Epidermal melanocyte (primary cell): Measurements from ENCODE around the gene FNDC3B.
"Not testable (repeated sequence)": the region's sequence is repeated elsewhere in the genome, so short reads cannot be mapped to it uniquely, and the experiment has no call there.

Source experiments
- DNase-seq: peaks from one replicate; pipeline ENCODE4 v3.0.0; 2011; ENCODE audit warnings: low spot score; ENCODE audit not compliant: insufficient read length

The FNDC3B gene

DNA sequence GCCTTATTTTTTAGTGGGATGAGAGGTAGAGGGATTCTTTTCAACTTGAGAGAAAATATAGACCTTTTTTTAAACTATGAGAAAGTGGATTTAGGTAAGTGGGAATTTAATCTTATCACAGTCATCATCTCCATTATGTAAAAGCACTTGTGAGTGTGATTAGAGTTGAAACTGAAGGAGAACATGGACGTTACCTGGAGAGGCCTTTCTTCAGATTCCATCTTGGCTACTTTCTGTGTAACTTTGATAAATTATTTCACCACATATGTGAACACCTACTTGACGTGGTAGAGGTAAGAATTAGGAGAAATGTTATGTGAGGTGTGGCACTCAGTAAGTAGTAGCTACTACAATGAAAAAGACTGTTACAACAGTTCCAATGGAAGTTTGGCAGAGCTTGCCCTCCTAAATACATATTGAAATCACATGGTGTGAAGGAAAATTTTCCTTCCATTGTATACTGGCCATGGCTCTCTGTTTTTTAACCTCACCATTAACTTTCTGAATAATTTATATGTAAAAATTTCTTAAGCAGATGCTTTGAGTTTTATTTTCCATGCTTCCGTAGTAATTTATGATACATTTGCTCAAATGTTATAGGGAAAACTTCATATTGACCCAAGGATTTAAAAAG lies 193.3 kb downstream of the FNDC3B start:
- no peak for DNase-seq

DNA sequence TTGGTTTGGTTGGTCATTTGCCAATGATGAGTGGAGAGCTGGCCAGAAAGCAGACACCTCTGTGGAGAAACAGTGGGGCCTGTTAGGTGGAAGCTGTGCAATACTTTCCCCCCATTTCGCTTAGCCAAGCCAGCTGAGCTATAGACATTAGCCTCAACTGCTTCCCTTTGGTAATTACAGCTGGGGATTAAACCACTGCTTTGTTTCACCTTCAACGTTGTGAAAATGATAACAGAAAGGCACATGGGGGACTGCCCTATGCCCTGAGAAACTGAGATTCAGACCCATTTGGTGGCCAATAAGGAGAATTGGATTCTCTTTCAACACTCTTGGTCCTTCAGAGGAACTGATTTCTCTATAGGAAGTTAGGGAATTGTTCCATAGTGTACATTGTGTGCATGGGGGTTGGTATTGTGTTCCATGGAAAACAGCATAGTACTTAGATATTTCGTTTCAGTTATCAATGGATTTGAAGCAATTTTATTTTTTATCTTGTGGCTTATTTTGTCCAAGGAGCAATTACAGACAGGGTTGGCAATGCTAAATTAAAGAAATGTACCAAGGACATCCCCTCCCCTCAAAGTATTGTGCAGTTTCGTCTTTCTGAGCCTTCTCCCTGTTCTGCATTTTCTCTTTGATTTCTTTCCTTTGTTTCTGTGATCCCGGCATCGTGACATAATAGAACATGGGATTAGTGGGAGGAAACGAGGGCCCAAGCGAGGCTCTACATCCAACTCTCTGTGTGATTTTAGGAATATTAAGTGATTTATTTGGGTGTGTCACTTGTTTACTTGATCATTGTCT lies 194.3 kb downstream of the FNDC3B start:
- DNase-seq = no peak

DNA sequence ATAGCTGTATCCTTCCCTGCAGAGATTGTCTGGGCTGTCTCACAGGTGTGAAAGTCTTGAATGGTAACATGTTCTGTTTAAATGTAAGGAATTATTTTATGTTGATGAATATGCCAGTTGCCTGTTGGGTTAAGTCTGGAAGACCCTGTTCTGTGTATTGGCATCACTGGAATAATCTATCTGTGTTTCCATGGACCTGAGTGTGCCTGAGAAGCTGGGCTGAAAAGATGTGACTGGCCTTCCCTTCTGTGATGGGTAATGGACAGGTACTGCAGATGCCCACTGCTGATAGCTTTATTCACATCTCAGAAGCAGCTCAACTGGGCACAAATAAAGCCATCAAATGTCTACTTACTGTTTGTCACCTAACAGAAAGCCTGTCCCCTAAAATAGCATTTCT lies 196.3 kb downstream of the FNDC3B start:
- DNase-seq = no peak

DNA sequence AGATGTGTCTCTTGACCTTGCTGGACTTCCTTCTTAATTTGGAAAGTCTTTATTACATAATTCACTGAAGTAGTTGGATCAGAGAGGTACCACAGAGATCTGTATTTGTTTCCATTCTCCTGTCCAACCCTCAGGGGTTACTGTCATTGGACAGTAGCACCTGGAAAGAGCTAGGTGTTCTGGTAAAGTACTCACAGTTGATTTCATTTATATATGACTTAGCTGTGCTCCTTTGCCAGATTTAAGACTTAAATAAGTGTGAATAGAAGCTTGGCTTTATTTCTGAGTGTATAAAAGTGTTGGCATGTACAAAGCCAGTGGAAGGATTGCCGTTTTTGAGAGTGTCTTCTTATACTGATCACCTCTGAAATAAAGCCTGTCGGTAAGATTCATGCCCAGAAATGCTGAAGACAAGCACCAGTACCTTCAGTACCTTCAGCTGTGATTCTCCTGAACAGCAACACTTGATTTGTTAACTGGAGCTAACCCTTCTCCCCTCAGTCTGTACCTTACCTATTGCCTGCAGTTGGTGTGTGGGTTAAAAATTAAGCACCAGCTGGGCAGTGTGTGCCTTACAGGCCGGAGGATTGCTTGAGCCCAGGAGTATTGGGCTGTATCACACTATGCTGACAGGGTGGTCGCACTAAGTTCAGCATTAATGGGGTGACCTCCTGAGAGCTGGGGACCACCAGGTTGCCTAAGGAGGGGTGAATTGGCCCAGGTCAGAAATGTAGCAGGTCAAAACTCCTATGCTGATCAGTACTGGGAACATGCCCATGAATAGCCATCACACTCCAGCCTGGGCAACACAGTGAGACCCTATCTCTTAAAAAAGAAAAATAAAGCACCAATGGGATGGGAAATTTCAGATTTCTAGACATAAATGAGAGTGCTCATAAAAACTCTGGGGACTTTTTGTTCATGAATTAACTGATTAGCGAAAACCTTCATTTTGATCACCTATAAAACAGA lies 197.7 kb downstream of the FNDC3B start:
- DNase-seq = no peak

DNA sequence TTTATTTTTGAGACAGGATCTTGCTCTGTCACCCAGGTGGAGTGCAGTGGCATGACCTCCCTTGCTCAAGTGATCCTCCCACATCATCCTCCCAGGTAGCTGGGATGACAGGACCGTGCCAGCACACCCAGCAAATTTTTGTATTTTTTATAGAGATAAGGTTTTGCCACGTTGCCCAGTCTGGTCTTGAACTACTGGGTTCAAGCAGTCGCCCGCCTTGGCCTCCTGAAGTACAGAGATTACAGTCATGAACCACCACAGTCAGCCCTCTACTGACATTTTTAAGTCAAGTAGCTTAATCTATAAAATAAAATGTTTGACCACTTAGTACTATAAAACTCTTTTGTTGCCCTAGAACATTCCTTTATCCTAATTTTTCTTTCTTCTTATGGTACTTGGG lies 198.8 kb downstream of the FNDC3B start:
- no peak for DNase-seq

DNA sequence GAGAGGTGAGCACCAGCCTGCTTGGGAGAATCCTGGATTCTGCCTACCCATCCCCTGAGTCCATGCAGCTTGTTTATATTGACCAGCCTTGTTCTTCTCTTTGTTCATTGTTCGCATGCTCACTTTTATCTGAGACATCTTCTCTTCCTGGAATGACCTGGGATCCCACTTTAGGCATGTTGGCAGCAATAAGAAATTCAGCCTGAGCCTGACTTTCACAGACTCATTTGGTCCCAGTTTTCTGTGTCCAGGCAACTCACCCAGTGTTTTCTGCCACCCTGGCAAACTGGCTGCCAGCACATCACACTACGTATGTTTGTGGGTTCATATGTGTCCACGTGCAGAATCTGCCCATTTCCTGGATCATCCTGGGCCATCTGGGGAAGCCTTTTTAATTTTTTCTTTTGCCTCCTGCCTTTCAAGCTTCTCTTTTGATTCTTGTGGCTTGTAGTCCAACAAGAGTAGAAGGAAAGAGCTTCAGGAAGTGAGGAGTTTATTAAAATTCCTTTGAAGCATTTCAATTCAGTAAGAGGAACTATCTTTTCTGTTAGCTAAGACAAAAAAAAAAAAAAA lies 199.9 kb downstream of the FNDC3B start:
- DNase-seq = no peak

DNA sequence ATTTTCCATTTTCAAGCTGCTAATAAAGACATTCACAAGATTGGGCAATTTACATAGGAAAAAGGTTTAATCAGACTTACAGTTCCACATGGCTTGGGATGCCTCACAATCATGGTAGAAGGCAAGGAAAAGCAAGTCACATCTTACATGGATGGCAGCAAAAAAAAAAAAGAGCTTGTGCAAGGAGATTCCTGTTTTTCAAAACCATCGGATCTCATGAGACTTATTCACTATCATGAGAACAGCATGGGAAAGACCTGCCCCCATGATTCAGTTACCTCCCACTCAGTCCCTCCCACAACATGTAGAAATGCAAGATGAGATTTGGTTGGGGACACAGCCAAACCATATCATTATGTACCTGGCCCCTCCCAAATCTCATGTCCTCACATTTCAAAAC lies 202.0 kb downstream of the FNDC3B start:
- DNase-seq = no peak

DNA sequence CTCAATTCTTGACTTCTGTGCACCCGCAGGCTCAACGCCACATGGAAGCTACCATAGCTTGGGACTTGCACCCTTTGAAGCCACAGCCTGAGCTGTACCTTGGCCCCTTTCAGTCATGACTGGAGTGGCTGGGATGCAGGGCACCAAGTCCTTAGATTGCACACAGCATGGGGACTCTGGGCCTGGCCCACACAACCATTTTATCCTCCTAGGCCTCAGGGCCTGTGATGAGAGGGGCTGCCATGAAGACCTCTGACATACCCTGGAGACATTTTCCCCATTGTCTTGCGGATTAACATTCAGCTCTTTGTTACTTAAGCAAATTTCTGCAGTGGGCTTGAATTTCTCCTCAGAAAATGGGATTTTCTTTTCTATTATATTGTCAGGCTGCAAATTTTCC lies 203.1 kb downstream of the FNDC3B start:
- not testable (repeated sequence) for DNase-seq

DNA sequence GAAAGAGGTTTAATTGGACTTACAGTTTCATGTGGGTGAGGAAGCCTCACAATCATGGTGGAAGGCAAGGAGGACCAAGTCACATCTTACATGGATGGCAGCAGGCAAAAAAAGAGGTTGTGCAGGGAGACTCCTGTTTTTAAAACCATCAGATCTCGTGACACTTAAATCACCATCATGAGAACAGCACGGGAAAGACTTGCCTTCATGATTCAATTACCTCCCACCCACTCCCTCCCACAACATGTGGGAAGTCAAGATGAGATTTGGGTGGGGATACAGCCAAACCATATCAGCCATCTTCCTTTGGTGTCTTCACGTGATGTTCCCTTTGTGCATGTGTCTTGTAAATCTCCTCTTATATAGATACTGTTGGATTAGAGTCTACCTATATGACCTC lies 204.0 kb downstream of the FNDC3B start:
- not testable (repeated sequence) for DNase-seq

DNA sequence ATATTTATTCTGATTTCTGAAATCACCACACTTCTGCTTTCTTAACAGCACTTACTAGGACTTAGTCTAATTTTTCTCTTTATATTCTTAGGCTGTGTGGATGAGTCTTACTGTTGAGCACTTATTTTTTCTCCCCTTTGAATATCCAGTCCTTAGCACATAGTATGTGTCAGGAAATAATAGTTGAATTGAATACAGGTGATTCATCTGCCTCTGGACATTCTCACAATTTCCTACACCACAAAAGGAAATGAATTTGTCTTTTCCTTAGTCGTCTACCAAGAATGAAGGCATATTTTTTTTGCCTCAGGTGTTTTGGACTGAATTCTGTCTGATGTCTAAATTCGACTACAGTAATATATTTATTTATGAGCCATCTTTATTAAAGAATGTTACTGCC lies 204.6 kb downstream of the FNDC3B start:
- DNase-seq = no peak

DNA sequence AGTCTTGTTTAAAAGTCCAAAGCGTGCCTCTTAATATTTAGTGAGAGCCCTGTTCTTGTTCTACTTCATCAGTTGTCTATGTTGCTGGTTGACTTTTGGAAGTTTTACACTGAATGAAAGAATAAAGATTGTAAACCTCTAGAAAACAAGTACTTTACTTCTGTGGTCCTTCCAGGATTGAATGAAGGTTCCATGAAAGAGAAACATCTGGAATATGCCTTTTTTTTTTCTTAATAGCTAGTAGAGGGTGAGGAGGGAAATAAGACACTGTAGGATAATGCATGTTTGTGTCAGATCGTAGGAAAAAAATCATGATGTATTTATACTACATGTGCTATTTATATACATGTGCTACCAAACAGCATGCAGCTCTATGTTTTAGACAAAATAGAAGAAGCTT lies 205.9 kb downstream of the FNDC3B start:
- no peak for DNase-seq

DNA sequence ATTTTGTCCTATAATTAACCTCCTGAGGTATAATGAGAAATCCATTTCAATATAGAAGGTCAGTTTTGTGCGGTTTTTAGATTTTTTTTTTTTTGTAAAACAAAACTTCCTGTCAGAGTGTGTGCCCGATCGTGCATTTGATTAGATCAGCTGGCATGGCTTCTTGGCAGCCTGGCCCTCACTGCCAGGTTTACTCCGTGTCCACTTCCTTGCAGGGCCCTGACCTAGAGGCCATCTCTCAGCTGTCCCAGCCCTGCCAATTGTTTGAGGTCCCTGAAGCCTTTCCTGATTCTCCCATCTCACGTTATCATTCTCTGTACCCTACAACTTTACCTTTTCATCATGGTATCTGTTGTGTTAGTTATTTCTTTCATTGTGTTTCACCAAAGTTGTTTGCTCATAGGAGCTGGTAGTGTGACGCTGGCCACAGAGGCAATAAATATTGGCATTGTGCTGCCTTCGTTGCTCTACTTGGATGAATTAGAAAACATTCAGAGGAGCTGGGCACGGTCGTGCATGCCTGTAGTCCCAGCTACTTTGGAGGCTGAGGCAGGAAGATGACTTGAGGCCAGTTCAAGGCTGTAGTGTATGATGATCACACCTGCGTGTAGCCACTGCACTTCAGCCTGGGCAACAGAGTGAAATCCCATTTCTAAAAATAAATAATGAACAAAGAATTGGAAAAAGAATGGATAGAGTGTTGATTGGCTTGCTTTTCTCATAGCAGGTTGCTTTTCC lies 206.9 kb downstream of the FNDC3B start:
- DNase-seq = no peak

DNA sequence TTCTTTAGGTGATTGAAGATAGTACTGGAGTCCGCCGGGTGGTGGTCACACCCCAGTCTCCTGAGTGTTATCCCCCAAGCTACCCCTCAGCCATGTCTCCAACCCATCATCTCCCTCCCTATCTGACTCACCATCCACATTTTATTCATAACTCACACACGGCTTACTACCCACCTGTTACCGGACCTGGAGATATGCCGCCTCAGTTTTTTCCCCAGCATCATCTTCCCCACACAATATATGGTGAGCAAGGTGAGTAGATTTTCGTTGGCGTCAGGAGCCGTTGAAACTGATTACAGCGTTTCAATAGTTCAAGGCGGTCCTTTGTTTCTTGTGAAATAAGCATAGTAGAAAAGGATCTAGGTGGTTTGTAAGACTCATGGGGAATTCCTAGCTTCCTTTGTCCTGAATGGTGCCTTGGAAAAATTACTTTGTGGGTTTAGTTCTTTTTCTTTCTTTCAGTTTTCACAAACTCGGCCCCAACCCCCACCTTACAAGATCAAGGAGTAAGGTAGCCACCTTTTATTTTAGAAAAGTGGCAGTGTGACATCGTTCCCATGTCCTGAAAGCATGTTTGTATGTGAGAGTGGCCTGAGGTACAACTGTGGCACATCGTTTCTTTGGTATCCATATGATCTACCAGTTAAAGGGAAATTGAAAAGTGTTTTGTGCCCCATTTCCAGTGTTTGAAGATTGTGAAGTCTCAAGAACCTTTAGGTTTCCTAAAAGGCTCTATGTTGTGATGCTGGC lies 208.3 kb downstream of the FNDC3B start:
- DNase-seq = no peak

DNA sequence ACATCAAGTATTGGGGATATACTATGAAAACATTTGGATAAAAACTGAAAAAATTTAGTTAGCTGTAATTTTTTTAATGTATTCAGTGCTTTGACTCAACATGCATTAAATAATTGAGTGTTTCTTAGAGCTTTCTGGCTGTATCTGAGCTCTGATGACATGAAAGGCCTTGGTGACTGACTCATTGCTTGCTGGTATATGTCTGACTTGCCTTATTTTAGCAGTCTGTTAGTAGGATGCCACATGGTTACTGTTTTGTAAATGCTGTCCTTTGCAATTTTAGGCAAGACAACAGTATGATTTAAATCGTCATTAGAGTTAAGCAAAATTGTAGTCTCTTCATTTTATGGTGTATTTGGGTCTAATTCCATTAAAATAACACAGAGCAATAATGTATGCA lies 209.7 kb downstream of the FNDC3B start:
- DNase-seq = no peak

DNA sequence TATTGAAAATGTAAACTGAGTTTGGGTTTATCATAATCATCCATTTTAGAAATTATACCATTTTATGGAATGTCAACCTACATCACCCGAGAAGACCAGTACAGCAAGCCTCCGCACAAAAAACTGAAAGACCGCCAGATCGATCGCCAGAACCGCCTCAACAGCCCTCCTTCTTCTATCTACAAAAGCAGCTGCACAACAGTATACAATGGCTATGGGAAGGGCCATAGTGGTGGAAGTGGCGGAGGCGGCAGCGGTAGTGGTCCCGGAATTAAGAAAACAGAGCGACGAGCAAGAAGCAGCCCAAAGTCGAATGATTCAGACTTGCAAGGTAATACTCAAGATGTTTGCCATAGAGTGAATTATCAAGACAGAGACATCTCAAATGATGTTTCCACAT lies 211.8 kb downstream of the FNDC3B start:
- DNase-seq = no peak

DNA sequence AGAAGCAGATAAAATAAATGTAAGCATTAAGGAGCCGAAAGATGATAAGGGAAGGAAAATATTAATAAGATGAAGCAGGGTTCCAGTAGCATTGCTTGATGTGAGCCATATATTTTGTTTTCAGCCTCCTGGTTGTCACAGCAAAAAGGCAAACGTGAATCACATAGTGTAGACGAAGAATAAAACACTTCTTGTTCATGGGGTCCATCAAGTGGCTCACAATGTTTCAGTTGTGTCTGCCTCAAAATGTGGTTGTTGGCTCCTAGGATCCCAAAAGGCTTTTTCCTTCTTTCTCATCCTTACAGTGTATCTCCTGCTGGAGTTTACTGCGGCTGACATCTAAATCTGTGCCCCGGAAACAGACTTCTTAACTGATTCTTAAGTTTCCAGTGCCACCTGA lies 213.8 kb downstream of the FNDC3B start:
- no peak for DNase-seq

DNA sequence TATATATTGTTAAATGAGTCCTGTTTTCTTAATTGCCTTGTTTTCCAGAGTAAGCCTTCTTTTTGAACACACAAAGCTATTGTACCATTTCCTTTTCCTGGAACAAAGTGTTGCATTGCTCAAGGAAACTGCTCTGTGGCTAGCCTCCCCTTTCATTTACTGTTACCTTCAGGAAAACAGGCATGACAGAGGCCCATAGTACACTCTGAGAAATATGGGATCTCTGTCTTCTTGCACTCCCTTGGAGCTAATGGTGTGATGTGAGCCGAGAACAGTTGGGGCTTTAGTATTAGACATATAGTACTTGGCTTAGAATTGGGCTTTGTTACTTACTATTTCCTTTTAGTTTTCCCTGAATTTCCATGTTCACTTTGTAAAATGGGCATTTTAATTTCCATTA lies 215.2 kb downstream of the FNDC3B start:
- DNase-seq = no peak

DNA sequence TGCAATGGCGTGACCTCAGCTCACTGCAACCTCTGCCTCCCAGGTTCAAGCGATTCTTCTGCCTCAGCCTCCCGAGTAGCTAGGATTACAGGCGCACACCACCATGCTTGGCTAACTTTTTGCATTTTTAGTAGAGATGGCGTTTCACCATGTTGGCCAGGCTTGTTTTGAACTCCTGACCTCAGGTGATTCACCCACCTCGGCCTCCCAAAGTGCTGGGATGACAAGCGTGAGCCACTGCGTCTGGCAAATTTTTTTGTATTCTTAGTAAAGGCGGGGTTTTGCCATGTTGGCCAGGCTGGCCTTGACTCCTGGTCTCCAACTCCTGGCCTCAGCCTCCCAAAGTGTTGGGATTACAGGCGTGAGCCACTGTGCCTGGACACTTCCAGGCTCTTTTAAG lies 215.9 kb downstream of the FNDC3B start:
- DNase-seq = not testable (repeated sequence)

DNA sequence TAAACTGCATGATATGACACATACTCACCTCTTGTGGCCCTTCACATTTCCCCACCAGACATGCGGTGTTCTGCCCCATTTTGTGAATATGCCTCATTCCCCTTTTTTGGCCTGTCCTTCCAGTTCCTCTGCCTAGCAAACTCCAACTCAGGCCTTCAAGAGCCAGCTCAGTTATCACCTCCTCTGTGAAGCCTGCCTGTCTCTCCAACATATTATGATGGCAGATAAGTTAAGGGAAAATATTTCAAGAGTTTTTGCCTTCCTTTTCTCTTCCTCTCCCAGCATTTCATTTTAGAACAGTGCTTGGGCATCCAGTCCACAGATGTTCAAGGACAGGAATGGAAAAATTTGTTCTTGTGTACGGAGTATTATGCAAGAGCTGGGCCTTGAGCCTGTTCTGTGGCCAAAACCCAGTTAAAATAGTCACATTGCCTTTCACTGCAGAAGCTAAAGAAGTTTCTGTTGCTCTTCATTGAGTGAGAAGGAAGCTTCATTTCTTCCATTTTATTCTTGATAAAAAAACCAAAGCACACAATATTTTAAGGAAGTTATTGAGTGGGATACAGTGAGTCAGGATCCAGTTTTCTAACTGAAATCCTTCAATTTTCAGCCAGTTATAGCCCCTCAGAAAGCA lies 216.8 kb downstream of the FNDC3B start:
- DNase-seq = no peak
